SK-N-DZ (cell line): ENCODE data around the gene ITPKB.
"Not testable (repeated sequence)": the region's sequence is repeated elsewhere in the genome, so short reads cannot be mapped to it uniquely, and the experiment has no call there.

Source experiments
- DNase-seq: peaks from one replicate; pipeline ENCODE4 v3.0.0-alpha.2; 2015; ENCODE audit warnings: low spot score

The ITPKB gene

DNA sequence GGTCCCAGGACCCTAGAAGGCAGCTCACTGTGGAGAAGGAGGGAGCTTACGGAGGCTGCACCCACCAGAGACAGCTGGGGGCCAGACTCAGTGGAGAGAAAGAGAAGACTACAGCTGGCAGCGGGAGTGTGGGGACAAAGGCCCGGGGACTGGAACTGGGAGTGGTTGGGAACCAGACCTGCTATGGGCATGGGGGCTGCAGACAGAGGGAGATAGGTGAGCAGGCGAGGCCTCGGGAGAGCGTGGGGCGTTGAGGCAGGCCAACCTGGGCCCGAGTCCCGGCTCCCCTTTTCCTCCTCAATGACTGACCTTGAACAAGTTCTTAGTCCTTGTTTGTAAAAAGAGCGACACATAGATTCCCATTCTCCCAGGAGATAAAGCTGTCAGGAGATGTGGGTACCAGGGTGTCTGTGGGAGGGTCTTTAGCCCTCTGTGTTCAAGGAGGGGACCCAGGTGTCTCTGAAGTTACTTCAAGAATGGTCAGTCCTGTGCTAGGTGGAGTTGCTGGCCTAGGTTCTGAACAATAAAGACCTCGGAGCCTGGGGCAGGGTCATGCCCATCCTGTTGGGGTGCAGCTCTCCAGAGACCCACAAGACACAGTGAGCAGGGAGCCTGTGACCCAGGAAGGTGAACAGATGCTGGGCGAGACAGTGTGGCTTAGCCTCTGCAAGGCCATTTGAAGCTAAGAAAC, 87.9 kb downstream of the ITPKB start:
- no peak for DNase-seq

DNA sequence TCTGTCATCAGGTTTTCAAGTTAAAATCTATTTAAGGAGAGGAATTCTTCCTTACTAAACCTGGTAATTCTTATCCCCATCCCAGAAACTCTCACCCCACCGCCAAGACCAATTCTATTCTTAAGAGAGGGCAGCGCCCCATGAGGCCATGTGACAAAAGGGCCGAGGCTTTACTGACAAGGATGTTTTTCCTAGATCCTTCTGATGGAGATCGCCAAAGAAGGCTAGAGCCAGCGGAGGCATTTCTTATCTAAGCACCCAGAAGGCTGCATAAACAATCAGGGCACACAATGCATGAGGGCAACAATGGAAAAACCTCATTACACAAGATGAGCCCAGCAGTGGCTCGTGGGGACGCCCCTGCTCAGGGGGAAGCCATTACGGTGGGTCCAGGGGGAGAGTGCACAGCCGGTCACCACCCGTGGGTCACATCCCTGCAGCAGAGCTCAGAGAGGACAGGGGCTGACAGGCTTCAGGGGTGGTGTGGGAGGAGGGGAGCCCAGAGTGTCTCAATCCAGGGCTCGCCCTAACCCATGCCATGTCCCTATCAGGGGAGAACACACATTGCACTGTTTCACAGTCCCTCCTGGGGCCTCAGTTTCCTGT, 88.7 kb downstream of the ITPKB start:
- no peak for DNase-seq

DNA sequence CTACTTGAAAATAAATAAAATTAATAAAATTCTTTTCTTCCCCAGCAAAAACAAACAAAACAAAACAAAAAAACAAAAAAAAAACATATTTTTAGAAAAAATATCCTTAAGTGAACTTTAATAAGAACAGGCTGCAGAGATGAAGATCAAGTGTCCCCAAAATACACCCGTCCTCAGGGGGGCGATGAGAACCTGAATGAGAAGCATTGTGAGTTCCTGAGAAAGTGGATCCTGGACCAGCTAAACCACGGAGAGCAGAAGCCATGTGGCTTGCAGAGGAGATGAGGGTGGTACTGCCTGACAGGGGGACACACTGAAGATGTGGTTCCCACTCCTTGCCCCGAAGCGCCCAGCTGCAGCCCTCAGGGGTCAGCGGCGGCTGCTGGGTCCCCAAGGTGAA, 89.3 kb downstream of the ITPKB start:
- DNase-seq: no peak

- DNase-seq: no peak
These were observed 89.8 kb downstream of the ITPKB start for GRCh38 chr1:226649244-226649643.

DNA sequence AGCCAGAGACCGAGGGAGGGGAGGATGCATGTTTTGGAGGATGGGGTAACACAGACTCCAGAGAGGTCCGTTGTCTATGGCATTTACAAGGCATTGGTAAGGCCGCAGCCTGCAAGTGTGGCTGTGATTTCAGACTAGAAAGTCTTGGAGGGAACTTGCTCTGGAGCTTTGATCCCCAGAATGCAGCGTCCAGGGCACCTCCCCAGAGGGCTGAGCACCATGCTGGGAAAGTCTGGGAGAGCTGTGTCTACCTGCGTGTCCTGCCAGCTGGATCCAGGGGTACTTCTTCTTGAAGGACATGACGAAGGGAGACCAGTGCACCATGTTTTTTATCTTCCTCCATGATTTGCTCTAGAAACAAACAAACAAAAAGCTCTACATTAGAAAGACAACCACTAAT, 90.7 kb downstream of the ITPKB start:
- DNase-seq: no peak

DNA sequence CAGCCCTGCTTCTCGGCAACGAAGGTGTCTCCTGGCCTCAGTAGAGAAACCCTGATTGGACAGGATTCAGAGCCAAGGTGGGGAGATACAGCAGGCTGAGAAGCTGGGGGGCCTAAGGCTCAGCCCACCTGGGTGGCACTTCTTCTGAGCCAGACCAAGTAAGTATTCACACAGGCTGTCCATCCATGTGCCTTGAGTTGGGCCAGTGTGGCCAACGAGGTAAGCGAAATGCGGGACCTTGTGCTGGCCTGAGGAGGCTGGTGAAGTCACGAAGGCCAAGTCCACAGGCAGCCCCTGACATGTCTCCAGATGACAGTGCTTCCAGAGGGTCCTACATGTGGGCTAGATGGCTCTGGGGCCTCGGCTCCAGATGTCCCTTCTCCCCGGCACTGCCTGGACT, 91.4 kb downstream of the ITPKB start:
- no peak for DNase-seq

GRCh38 chr1:226646870-226647449, 92.1 kb downstream of the ITPKB start:
- DNase-seq: no peak

- DNase-seq: no peak
These were observed 92.8 kb downstream of the ITPKB start for GRCh38 chr1:226646026-226646869.

- DNase-seq: no peak
These were observed 93.7 kb downstream of the ITPKB start for GRCh38 chr1:226645279-226645976.

DNA sequence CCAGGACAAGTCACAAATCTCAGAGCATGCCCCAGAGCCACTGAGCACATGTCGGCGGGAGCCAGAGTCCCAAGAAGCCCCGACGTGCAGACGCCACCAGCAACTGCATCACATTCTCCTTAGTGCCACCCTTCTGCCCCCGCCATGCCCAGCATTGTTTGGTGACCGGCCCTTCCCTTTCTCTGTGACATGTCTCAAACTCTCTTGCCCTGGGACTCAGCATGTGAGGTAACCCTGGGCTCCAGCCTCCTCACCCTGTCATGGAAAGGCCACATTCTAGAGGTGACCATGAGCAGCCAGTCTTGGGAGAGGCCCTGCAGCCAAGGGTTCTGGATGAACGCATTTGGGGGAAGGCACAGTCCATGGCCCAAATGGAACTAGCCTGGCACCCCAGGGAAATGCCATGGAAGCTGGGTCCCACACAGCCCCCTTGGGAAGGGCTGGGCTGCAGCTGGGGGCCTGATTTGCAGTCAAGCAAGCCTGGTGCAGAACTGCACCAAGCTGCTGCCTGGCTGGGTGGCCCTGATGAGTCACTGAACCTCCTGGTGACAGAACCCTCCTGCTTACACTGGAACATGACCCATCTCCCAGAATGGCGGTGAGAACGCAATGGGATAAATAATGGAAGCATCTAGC, 94.4 kb downstream of the ITPKB start:
- no peak for DNase-seq

DNA sequence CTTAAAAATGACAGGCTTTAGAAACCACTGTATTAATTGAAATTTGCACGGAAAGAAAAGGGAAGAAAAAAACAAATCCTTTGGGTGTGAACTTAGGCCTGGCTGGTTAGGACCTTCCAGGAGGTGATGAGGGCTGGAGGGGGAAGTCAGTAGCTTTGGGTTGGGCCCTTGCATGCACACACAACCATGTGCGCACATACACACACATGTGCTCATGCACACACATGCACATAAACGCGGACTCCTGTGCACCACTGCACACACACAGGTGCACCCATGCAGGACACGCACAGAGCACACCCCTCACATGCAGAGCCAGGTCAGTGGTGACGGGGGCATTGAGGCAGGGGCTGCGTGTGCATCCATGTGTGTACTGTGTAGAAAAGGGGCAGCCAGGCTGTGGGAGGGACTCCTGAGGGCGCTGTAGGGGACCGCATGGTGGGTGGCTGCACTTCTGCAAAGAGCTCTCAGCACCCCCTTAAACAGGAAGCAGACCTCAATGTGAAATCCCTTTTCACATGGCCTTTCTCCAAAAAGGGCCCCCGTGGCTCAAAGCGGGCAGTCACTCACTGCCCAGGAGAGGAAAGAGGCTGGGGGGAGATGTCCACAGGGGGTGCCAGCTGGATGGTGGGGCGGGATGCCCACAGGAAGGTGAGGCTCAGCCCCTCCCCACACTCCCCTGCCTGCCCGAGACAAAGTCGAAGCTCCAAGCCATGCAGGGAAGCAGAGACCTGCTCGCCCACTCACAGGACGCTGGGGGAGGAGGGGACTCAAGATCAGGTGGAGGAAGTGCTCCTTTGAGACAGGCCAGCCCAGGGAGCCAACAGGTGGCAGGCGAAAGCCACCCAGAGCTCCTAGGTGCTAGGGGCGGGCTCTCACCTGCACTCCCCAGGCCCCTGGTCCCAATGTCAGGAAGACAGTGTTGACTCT, 95.2 kb downstream of the ITPKB start:
- DNase-seq: no peak

- DNase-seq: no peak
These were observed 95.9 kb downstream of the ITPKB start for GRCh38 chr1:226643177-226643576.

DNA sequence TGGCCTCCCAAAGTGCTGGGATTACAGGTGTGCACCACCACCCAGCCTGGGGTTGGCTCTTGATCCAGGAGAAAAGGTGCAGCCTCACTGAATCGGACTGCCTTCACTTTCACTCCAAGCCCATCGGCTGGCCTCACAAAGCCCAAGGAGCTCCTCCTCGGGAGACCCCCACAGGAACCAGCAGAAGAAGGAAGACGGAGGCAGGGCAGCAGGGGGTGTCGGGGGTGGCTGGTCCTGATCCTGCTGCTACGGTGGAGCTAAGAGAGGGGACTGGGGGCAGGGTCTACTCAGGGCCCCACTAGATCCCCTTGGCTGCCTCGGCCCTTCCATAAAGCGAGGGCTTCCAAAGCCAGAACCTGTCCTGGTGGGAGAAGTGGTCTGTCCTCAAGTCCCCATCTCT, 96.7 kb downstream of the ITPKB start:
- DNase-seq: no peak

DNA sequence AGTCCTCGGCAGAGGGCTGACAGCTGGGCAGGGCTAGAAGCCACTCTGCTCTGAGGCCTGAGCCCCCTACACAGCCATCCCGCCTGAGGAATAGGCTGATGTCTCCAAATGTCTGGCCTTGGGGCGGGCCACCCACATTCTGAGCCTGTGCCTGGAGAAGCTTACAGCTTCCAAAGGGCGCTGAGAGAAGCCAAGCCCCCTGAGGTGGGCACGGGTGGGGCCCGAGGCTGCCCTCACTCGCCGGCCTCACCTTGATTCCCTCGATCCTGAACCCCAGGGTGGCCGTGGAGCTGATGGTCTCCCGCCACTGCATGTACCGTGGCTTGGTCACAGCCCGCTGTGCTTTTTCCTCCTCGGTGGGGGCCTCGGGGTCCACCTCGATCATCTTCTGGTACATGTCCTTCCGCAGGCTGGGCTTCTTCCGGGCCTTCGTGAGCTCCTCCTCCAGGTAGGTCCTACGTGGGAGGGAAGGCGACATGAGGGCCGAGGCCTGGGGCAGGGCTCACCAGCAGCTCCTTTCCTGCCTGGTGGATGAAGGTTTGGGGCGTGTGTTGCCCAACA, 97.3 kb downstream of the ITPKB start:
- DNase-seq: no peak

GRCh38 chr1:226640321-226641136, 98.6 kb downstream of the ITPKB start:
- DNase-seq: peak; percentile 24

DNA sequence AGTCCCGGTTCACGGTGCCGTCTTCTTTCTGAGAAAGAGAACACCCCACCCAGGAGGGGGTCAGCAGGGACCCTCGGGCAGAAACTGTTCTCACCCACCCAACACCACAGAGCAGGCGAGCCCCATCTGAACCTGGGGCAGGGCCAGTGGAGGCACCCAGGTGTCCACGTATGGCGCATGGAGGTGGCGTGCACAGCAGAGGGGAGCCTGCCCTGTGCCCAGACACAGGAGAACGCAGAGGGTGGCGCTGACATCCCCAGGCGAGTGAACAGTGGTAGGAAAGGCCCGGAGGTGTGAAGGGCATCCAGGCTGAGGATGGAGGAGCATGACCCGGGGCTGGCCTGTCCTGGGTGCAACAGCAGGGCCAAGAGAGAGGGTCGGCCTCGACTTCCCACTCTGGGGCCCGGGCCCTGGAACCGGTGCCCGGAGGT, 99.4 kb downstream of the ITPKB start:
- DNase-seq: no peak

- DNase-seq: not testable (repeated sequence)
These were observed 99.9 kb downstream of the ITPKB start for GRCh38 chr1:226639206-226639605.

GRCh38 chr1:226638608-226639007, 100.5 kb downstream of the ITPKB start:
- no peak for DNase-seq
